OCI-M2 (cell line): ENCODE data around the gene VEGFB.
"Not testable (repeated sequence)": the region's sequence is repeated elsewhere in the genome, so short reads cannot be mapped to it uniquely, and the experiment has no call there.

Source experiments
- DNase-seq: peaks from one replicate; lab custom pipeline; 2025; ENCODE audit not compliant: unreplicated experiment; lab: John Stamatoyannopoulos, UW

The VEGFB gene

GRCh38 chr11:64245797-64246620 lies 11.6 kb downstream of the VEGFB start:
- no peak for DNase-seq

- not testable (repeated sequence) for DNase-seq
These were observed 12.2 kb downstream of the VEGFB start for GRCh38 chr11:64246621-64246870.

- no peak for DNase-seq
These were observed 12.7 kb downstream of the VEGFB start, which contains the start of gene PPP1R14B for GRCh38 chr11:64246871-64247728. Gene PPP1R14B, minus strand, starts transcription at chr11:64246943. Its CDS starts 270 bp downstream, at chr11:64246673.

GRCh38 chr11:64247729-64248531 lies 13.5 kb downstream of the VEGFB start:
- DNase-seq: no peak

GRCh38 chr11:64248578-64248977 lies 14.2 kb downstream of the VEGFB start:
- DNase-seq: no peak

GRCh38 chr11:64249038-64249437 lies 14.7 kb downstream of the VEGFB start:
- no peak for DNase-seq

GRCh38 chr11:64249563-64250414 lies 15.4 kb downstream of the VEGFB start:
- no peak for DNase-seq

GRCh38 chr11:64250415-64251015 lies 16.1 kb downstream of the VEGFB start:
- DNase-seq: no peak

GRCh38 chr11:64251016-64251752 lies 16.8 kb downstream of the VEGFB start, which contains the start of gene PLCB3:
Gene PLCB3, plus strand, starts transcription at chr11:64251530. Its CDS starts 120 bp downstream, at chr11:64251650.
- DNase-seq: no peak

- DNase-seq: no peak
These were observed 17.3 kb downstream of the VEGFB start for GRCh38 chr11:64251753-64252002.

- no peak for DNase-seq
These were observed 17.9 kb downstream of the VEGFB start for GRCh38 chr11:64252003-64252872.

GRCh38 chr11:64253043-64253442 lies 18.7 kb downstream of the VEGFB start:
- DNase-seq: no peak

GRCh38 chr11:64253481-64253880 lies 19.1 kb downstream of the VEGFB start:
- DNase-seq: no peak

- DNase-seq: no peak
These were observed 19.9 kb downstream of the VEGFB start for GRCh38 chr11:64254326-64254725.

GRCh38 chr11:64255135-64256128 lies 21.0 kb downstream of the VEGFB start:
- no peak for DNase-seq

GRCh38 chr11:64256300-64256699 lies 21.9 kb downstream of the VEGFB start:
- no peak for DNase-seq

GRCh38 chr11:64258356-64258755 lies 24.0 kb downstream of the VEGFB start:
- DNase-seq: no peak
